ENCODE results near the gene MTHFD2L.

DNA sequence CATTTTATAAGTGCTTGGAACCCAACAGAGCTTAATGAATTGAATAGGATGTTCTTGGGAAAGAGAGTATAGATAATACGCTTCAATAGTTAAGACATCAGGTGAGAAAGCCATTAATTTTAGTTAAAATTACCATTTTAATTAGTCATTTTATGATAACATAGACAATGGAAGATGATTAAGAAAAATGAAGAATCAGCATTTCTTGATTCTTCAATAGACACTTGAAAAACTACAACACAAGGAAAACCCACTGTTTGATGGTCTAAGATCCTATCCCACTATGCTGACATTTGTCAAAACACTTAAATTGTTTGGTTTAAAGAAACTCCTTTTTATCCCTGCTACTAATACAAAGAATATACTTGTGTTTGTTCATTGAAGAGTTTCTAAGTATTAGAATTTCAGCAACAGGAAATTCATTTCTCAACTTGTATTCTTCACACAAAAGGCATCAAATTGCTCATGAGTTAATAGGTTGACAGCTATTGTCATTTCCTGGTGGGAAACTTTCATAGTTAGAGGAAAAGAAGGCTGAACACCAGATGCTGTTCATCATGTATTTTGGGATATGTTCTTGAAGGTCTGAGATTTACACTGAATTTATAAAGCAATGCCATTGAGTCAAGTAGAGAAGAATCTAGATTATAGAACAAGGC is 49.3 kb upstream of the MTHFD2L start:
- TF ChIP-seq POLR2AphosphoS5 (IDR thresholded peaks at IDR 0.05; ENCODE audit: low read depth, low read length) (no peak), TAF1 (IDR thresholded peaks at IDR 0.05; ENCODE audit: borderline replicate concordance, low read depth, low read length) (no peak)

Measured in GM12892 (cell line).